RWPE1 (cell line): ENCODE results near the gene KCNJ6.
A peak's percentile ranks its signal among the peaks of the same experiment; 100 is the strongest.

Experiments used
- CTCF ChIA-PET: fragments of 350-600 bp; sonication (Branson Sonifier 250); formaldehyde crosslinking; extraction: SDS; loops from one replicate; lab custom pipeline; 2021; lab: Yijun Ruan, JAX
- POLR2A ChIA-PET: fragments of 400-600 bp; formaldehyde crosslinking; extraction: SDS; loops from one replicate; lab custom pipeline; 2020; ENCODE audit warnings: antibody characterized with exemption; ENCODE audit not compliant: low non-redundant PET; lab: Yijun Ruan, JAX
- DNase-seq: peaks from one replicate; pipeline ENCODE4 v3.0.0; 2012; ENCODE audit warnings: low spot score
- H3K27ac ChIP-seq: fragments of 450-650 bp; 2 replicates; pipeline ENCODE4 v1.5.1; 2017
- TF ChIP-seq, protein P1 (sequence below): fragments of 450-650 bp; conservative IDR thresholded peaks from 2 replicates; pipeline ENCODE4 v1.5.1; 2017; ENCODE audit warnings: low read depth, mild to moderate bottlenecking

The KCNJ6 gene

DNA sequence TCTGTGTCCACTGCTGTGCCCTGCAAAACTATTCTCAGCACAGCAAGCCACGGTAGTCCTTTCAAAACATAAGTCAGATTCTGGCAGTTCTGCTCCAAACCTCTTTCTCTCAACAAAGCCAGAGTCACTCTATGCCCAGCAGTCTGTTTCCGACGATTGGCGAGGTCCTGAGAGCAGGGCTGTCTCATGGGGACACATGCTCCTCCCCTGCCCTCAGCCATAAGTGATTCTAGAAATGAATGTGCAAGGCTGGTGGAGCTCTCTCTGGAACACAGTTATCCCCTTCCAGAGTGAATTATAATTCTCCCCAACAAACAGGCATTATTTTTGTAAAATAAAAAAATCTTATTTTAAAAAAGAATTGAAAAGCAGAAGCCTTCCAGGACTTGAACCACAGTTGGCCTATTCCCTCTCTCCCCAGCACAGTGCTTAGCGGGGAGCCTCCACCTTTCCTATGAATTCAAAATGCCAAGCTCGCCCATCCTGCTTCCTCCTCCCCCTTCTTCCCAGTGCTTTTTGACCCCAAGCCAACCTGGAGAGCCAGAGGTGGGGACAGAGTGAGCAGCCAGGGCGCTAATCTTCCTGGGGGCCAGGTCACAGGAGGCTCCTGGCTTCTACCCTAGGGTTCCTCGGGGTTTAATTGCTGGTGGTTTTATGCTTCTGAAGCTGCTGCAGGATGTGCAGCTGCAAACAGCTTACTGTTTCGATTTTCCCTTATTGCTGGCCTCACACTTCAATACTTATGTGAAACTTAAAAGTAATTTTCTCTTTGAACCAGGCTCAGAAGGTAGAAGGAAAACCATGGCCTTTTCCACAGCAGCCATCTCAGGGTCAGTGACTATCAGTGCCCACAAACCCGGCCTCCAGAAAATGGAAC, 41.1 kb downstream of the KCNJ6 start:
- TF ChIP-seq, protein P1, sequence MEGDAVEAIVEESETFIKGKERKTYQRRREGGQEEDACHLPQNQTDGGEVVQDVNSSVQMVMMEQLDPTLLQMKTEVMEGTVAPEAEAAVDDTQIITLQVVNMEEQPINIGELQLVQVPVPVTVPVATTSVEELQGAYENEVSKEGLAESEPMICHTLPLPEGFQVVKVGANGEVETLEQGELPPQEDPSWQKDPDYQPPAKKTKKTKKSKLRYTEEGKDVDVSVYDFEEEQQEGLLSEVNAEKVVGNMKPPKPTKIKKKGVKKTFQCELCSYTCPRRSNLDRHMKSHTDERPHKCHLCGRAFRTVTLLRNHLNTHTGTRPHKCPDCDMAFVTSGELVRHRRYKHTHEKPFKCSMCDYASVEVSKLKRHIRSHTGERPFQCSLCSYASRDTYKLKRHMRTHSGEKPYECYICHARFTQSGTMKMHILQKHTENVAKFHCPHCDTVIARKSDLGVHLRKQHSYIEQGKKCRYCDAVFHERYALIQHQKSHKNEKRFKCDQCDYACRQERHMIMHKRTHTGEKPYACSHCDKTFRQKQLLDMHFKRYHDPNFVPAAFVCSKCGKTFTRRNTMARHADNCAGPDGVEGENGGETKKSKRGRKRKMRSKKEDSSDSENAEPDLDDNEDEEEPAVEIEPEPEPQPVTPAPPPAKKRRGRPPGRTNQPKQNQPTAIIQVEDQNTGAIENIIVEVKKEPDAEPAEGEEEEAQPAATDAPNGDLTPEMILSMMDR = no peak
- ChIA-PET POLR2A (no interaction called here), CTCF (interaction anchor here (0.6 kb wide), 1 partner anchor 478 kb away, joined by 3 read pairs; no protein-coding TSS in a partner anchor)
- H3K27ac ChIP-seq = no peak overlapping the region
- DNase-seq = no peak

DNA sequence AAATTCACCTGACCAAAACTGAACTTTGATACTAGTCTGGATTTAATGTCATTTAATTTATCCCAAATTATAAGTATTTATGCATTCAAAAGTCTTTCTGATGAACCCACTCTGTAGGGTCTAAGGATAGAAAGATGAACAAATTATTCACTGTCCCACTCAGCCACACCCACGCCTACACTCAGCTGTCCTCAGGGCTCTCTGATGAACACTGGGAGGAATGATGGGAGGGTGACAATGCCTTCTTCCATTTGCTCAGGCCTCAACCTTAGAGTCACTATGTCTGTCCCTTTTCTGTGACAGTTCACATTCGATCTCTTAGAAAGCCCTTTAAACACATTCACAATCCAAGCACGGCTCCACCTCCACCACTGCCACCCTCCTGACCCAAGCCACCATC, 41.8 kb downstream of the KCNJ6 start:
- CTCF ChIA-PET = no interaction called here
- no peak for DNase-seq
- POLR2A ChIA-PET = no interaction called here
- TF ChIP-seq, protein P1 = no peak
- no peak overlapping the region for H3K27ac ChIP-seq

DNA sequence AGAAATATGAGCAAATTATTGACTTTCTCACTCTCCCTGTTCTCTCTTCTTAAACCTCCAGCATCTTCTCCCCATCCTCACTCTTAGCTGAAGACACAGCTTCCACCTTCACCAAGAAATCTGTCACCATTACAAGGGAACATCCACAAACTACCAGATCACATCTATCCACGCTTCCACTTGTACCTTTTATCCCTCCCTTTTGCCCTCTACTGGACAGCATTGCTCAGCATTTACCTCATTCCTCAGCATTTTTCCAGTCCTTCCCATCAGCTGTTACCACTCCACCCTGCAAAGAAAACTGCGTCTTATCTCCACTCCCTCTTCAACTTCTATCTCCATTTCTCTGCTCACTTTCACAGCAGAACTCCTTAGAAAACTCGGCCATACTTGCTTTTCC, 42.6 kb downstream of the KCNJ6 start:
- DNase-seq = no peak
- ChIA-PET POLR2A (no interaction called here), CTCF (no interaction called here)
- TF ChIP-seq, protein P1 = no peak
- no peak overlapping the region for H3K27ac ChIP-seq

DNA sequence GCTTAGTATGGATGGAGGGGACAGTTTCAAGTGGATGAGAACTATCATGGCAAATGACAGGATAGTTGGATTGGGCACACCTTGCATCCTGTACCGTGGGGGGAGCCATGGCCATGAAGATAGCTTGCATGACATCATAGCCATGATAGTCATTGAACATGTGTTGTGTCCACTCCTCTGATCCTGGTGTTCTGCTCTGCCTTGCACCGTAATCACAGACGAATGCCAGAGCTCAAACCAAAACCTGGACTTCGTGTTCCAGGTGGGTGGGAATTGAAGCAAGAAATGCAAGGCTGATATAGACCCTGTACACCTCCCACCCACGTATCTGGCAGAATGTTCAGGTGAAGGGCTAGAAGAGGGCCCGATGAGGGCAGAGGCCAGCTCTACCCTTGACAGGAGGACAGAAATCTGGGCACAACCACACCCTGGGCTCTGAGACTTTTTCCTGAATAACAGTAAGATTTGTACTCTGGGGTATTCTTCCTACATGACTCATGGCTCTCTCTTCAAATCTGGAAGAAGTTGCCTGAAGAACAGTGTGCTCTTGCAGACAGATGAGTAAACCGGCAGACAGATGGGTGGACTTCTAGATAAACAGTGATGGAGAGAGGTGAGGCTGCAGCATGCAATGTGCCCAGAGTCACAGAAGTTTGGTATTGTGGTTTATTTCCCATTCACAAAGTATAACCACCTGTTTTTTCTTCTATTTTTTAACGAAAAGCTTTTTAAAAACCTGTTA, 45.0 kb downstream of the KCNJ6 start:
- ChIA-PET POLR2A (no interaction called here), CTCF (interaction anchor here (0.6 kb wide), 2 partner anchors 206 to 634 kb away, joined by 4 to 5 read pairs; no protein-coding TSS in a partner anchor)
- H3K27ac ChIP-seq = peak overlapping the region; percentile 58; the same call in 1 of the 2 replicates
- DNase-seq = peak; percentile 32
- TF ChIP-seq, protein P1 = no peak

- no peak for DNase-seq
- ChIA-PET CTCF (interaction anchor here (0.6 kb wide), 2 partner anchors 8 to 352 kb away, joined by 4 to 6 read pairs; no protein-coding TSS in a partner anchor), POLR2A (no interaction called here)
- no peak overlapping the region for H3K27ac ChIP-seq
- TF ChIP-seq, protein P1 = no peak
Measured at GRCh38 chr21:37870221-37870620, 46.0 kb downstream of the KCNJ6 start.

- CTCF ChIA-PET = interaction anchor here (0.6 kb wide), 2 partner anchors 9 to 353 kb away, joined by 4 to 6 read pairs; no protein-coding TSS in a partner anchor
- POLR2A ChIA-PET = no interaction called here
Measured at GRCh38 chr21:37869661-37870060, 46.6 kb downstream of the KCNJ6 start.

More at GRCh38 chr21:37869661-37870060, 46.6 kb downstream of the KCNJ6 start:
- TF ChIP-seq, protein P1 = no peak
- no peak for DNase-seq
- H3K27ac ChIP-seq = no peak overlapping the region
